Measurements from ENCODE around the gene TBC1D8B.
"Not testable (repeated sequence)": the region's sequence is repeated elsewhere in the genome, so short reads cannot be mapped to it uniquely, and the experiment has no call there.

TBC1D8B gene

DNA sequence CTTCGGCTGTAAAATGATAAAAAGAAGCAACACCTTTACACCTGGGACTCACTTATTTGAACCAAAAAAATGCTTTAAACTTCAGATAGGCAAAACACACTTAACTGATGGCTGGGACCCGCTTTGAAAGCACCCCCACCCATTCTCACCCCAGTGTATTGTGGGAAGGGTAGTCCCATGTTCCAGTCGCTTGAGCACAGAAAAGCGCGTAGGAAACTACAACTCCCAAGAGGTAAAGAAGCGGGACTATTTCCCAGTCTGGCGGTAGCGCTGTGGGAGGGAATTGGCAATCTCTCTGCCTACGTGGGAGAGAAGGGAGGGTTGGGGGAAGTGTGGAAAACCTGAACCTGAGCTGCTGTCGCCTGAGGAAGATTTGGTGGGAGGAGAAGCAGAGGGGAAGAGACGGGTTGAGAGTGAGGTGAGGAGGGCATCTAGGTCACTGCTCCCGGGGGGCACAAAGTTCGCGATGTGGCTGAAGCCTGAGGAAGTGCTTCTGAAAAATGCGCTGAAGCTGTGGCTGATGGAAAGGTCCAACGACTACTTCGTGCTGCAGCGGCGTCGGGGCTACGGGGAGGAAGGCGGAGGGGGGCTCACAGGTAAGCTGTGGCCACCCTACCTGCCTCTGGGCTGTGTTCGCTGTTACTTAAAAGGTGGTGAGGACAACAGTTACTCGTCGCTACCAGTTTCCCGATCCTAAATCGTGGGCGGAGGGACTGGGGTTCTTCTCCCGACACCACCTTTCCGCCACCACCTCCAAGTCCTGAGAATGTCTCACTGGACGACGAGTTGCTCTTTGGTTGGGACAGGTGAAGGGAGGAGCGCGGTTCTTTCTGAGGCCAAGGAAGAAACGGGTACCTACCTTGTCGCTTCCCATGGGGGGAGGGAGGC lies at the start of gene TBC1D8B:
Gene TBC1D8B, plus strand, starts transcription at position 286 of the 888 bp plus-strand sequence. Its CDS starts 181 bp downstream, at position 467.
- DNase-seq = no peak

DNA sequence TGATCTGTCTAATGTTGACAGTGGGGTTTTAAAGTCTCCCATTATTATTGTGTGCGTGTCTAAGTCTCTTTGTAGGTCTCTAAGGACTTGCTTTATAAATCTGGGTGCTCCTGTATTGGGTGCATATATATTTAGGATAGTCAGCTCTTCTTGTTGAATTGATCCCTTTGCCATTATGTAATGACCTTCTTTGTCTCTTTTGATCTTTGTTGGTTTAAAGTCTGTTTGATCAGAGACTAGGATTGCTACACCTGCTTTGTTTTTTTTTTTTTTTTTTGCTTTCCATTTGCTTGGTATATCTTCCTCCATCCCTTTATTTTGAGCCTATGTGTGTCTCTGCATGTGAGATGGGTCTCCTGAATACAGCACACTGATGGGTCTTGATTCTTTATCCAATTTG lies 33.2 kb upstream of the TBC1D8B start:
- not testable (repeated sequence) for DNase-seq

DNA sequence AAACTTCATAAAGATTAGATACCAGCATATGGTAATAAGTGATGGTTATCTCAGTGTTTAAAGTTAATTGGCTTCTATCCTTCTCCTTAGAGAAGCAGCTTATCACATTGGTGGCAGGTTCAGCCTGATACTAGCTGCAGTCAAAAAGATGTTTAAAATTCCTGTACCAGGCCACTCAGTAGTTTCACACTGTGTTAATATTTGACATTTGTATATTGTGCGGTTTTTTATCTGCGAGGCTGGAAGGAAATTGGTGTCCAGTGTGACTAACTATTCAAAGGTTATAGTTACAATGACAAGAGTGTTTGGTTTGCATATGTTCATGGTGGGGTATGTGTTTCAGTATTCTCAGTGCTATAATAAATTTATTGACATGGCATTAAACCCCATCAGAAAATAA lies 27.5 kb upstream of the TBC1D8B start:
- DNase-seq = no peak

DNA sequence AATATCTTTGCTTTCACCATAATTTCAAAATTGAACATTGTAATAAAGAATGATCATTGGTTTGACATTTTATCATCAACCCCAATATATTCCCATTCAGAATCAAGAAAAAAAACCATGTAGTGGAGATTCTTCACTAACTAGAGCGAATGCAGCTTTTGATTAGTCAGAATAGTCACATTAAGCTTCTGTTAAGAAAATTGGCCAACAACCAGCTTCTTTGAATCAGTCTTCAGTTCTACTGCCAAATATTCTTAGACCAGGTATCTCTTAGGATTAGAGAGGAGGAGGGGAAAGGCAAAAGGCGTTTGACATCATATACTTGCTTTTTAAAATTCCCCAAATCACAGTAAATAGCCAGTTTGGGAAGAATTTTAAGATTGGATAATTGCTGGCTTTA lies 22.2 kb upstream of the TBC1D8B start:
- DNase-seq = no peak

DNA sequence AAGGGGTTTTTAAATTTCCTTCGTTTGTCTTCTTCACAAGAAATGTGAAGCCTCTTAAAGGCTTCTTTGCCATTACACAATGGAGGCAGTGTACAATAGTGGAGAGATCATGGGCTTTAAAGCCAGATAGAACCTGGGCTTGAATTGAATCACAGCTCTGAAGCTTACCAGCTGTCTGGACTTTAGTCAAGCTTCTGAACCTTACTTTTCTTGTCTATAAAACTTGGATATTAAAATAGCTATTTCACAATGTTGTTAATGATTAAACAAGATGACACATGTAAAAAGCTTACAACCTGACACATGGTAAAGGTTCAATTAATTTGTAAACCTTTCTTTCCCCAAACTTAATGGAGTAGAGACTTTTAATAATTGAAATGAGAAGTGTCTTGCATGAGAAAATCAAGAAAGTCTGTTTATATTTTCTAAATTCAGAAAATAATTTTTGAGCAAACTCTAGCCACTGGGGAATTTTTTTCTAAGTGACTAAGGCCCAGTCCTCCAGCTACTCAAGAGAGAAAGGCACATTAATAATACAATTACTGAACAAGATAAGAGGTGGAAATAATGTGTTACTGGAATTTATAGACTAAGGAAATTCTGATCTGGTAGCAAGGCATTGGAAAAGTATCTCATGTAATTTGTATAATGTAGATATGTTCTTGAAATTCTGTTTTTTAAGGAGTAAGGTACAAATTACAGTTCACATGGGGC lies 21.7 kb upstream of the TBC1D8B start:
- no peak for DNase-seq

DNA sequence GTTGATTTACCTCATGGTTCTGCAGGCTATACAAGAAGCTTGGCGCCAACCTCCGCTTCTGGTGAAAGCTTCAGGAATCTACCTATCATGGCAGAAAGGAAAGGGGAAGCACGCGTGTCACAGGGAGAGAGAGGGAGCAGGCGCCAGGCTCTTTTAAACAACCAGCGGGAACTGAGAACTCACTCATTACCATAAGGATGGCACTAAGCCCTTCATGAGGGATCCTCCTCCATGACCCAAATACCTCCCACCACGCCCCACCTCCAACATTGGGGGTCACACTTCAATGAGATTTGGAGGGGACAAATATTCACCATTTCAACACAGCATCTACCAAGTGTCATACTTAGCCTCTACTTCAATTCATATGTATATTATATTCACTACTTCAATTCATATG lies 18.8 kb upstream of the TBC1D8B start:
- no peak for DNase-seq

DNA sequence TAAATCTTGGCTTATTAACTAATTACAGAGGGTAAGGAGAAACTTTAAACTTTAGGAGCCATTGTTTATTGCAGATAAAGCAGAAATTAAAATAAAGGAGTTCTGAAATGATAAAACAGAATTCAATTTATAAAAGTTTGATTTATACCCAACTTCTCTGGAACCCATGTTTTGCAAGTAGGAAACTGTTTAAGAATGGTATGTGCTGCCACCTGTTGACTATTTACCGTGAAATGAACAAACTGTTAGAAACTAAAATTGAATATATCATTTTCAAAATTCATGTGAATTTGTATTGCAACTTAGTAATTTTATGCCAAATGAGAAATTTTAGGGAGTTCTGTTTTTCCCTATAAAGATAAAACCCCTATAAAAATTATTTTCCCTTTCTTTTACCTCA lies 11.0 kb upstream of the TBC1D8B start:
- no peak for DNase-seq

DNA sequence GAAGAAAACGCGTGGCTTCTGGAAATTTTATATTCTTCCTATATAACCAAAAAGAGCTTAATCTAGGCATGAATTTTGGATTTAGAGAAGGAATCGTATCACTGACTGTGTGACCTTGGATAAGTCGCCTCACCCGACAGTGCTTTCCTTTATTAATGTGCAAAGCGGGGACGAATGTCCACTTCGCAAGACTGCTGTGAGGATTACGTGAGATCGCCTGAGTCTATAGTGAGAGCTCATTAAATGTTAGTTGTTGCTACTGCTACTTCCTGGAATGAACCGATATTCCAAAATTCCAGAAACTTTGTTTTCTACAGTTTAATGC lies 448 bp upstream of the TBC1D8B start:
- no peak for DNase-seq

DNA sequence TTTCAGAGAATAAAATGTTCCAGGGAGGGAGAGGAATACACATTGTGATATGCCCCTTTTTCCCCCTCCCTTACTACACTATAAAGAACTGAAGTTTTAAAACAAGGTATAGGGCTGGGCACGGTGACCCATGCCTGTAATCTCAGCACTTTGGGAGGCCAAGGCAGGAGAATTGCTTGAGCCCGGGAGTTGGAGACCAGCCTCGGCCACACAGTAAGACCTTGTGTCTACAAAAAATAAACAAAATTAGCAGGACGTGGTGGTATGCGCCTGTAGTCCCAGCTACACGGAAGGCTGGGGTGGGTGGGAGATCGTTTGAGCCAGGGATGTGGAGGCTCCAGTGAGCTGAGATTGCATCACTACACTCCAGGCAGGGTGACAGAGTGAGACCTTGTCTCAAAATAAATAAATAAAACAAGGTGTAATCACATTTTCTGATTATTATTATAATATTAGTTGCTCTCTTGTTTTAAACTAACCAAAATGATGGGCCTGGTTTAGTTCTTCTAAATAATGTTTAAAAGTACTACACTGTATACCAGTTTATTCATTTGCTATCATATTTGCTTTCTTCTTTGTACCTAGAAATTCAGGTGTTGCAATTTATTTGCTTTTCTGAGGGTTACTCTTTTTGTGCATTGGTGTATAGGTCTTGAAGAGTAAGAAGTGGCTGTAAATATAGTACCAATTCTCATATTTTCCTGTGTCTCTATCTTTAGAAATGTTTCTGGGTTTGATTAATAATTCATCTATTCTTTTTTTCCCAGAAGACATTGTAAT lies 8.8 kb downstream of the TBC1D8B start:
- no peak for DNase-seq

DNA sequence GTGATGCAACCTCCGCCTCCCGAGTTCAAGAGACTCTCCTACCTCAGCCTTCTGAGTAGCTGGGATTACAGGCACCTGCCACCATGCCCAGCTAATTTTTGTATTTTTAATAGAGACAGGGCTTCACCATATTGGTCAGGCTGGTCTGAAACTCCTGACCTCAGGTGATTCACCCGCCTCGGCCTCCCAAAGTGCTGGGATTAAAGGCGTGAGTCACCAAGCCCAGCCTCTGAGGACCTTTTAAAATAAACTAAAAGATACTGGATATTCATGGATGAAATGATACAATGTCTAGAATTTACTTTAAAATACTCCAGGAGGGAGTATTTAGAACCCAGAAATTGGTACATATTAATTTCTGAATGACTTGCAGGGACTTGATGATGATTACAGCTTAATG lies 10.5 kb downstream of the TBC1D8B start:
- not testable (repeated sequence) for DNase-seq

DNA sequence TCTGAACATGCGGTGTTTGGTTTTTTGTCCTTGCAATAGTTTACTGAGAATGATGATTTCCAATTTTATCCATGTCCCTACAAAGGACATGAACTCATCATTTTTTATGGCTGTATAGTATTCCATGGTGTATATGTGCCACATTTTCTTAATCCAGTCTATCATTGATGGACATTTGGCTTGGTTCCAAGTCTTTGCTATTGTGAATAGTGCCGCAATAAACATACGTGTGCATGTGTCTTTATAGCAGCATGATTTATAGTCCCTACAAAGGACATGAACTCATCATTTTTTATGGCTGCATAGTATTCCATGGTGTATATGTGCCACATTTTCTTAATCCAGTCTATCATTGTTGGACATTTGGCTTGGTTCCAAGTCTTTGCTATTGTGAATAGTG lies 11.6 kb downstream of the TBC1D8B start:
- DNase-seq = not testable (repeated sequence)

DNA sequence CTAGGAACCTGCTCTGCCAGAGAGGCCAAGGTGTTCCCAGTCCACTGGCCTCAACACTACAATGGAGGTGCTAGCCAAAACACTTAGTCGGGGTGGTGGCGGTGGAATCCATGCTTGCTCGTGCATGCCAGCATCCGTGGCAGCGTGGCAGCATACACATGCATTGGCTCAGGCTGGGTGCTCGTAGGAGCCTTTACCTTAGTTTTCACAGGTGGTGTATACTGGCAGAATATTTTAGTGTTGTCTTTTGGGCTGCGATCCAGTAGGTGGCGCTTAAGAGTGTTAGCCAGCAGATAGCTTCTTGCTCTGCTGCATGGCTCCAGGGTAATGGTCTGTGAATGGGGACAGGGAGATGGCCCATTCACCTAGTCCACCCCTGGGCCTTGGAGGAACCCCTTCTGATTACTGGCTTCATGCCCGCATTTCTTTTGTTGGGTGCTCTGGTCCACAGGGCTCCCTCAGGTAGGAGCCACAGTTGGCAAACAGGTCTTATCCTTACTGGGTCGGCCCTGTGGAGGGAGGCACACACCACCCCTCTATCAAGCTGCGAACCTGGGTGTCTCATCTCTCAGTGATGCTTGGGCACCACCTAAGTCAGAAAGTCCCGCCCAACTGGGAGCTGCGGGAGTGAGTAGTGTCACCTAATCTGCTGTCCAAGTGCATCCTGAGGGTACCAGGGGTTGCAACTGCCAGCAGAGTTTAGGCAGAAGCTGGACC lies 60.7 kb downstream of the TBC1D8B start:
- DNase-seq = no peak

DNA sequence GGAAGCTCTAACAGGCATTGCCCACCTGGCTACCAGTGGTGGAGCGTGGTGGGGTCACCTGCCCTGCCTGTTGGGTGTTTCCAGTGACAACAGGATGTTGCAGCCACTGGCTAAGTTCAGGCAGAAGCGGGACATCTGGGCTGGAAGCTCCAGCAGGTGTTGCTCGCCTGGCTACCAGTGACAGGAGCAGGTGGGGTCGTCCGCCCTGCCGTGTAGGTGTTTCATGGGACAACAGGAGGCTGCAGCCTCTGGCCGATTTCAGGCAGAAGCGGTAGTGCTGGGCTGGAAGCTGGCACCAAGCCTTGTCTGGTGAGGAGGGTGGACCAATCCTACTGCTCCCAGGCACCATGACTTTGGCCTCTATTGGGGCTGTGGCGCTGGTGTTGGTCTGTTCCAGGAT lies 61.2 kb downstream of the TBC1D8B start:
- DNase-seq = no peak

DNA sequence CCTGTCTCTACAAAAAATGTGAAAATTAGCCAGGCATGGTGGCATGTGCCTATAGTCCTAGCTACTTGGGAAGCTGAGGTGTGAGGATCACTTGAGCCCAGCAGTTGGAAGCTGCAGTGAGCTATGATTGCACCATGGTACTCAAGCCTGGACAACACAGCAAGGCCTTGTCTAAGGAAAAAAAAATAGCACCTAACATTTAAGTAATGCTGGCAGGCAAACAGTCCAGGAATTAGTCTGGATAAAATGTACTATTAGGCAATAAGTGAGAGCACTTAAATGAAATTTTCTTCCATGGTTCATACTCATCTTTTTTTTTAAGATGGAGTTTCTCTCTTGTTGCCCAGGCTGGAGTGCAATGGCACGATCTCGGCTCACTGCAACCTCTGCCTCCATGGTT lies 70.3 kb downstream of the TBC1D8B start:
- DNase-seq = not testable (repeated sequence)

DNA sequence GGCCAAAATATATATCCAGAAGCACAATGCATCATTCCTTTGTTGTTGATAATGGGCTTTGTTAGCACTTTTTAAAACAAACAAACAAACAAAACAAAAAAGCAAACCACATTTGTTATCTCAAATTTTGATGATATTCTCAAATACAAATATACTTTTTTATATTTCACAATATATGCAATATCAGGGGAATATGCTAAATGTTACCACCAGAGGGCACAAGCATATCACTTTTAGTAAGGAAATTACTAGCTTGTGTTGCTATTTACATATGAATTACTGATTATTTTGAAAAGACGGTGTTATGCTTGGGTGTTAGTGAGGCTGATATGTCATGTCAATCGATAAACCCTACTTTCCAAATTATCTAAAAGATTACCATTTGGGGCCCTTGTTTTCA lies 71.6 kb downstream of the TBC1D8B start:
- DNase-seq = no peak

DNA sequence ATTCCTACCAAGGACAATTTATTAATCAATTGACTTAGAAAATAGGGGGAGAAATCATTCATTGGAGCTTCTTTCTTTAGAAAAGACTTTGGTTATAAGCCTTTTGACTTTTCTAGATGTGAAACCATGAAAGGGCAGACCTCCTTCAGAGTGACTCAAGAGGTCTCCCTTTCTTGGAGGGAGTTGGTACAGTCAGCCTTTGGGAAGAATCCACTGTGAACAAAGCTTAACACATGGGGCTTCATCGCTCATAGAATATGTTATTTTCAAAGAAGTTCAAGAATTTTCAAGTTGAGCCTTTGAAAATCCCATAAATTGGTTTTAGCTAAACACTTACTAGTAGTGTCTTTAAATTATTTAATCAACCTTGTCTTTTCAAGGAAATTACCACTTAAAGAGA lies 72.7 kb downstream of the TBC1D8B start:
- no peak for DNase-seq

DNA sequence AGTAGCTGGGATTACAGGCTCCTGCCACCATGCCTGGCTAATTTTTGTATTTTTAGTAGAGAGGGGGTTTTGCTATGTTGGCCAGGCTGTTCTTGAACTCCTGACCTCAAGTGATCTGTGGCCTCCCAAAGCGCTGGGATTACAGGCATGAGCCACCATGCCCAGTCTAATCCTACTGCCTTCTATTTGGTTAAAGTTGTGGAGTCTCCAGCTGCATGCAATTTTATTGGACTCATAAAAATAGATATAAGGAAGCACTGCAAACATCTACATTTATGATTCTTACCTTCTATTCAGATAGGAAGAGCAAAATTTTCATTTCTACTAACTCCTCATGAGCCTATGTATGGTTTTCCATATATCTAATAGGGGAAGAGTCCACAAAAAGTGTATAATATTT lies 87.0 kb downstream of the TBC1D8B start:
- DNase-seq = no peak

DNA sequence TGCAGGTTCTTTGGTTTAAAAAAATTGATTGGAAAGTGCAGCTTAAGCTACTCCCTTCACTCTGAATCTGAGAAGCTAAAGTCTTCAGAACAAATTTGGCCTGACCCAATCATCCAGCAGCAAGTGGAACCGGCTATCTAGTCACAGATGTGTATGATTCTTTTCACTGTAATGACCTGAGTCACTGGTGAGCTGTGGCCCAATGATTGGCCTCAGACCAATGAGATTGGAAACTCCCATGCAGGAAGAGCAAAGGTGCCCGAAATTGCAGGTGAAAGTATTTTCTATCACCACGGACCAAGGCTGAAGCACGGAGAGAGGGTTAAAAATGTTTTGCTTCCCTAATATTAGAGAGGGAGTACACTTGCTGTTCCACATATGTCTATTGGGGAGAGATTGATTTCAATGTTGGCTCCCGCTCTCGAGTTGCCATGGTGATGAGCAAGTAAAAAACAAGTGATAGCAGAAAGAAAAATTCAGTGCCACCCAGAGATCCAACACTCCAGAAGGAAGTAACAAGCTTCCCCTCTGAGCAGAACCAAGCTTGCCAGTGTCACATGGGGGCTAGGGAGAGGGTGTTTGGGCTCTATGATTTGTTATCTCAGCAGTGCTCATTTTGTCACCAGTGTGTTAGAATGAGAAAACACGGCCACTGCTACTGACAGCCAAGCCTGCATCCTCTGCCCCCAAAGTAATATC lies 89.4 kb downstream of the TBC1D8B start:
- no peak for DNase-seq

DNA sequence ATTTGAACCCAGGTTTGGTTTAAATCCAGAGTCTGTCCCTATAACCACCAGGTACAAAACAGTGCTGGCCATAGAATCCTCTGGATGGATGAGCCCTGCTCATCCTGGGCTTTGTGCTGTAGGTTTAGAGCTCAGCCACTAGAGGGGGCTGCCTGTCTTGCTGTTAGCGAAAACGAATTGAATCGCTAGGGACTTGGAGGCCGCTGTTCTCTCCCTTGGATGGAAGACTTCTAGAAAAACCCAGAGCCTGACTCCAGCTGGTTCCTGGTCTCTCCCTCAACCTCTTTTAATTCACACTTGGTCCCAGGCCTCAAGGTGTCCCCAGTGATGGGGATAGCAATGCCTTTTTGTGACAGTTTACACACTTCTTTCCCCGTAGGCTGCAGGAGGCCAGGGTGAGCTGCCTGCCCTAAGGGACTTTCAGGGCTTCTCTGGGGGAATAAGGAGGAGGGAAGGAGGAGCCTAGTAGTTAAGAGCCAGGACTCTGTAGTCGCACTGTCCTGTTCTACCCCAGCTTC lies 92.0 kb downstream of the TBC1D8B start:
- no peak for DNase-seq

DNA sequence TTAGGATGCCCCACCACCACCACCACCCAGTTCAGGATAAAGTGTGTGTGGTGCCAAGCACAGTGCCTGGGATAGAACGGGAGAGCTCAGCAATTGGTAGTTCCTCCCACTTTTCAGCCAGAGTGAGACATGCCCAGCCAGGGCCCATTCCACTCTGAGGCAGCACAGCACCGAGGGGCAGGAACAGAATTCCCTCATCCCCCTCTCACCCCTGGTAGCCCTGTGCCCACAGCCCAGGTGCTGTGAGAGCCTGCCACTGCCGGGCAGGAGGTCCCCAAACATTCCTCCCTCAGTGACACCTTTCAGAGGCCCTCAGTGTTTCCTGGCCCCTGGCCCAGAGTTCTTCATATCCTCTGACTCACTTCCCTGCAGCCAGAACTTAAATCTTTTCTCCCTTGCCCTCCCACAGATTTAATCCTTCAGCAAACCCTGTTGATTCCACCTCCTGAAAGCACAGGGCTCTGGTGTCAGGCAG lies 92.5 kb downstream of the TBC1D8B start:
- DNase-seq = no peak

DNA sequence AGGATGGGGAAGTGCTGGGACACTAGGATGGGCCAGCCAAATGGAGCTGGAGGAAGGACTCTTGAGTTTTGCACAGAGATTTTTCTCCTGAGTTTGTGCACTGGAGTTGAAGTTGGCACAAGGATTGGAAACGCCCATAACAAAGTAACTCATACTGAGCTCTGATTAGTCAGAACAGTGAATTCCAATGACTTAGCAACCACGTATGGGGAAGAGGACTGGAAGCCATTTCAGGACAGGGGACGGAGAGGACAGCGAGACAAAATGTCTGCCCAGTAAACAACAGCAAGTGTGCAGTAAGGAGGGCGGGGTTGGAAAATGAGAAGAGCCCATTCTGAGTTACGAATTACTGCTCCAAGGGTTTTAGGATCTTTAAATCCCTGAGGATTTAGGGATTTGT lies 94.8 kb downstream of the TBC1D8B start:
- DNase-seq = no peak

DNA sequence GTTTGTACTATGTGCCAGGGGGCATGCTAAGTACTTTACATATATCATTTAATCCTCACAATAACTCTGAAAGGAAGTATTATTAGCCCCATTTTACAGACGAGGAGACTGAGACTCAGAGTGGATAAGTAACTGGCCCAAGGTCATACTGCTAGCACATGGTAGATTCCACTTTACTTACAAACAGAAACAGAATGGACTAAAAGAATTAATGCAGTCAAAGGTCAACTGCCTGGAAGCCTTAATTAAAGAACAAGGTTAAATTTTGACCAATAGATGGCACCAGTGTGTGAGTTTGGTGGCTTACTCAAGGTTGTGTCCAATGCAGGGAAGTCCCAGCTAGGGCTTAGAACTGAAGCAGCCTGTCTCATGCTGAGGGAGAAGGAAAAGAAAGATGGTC lies 96.0 kb downstream of the TBC1D8B start:
- DNase-seq = no peak
